Activated T-cell treated with anti-CD3 and anti-CD28 coated beads, Interleukin-2, amount 50 U/mL, for 4 hours (primary cell): Measurements from ENCODE around the gene NEGR1. TPM values are rescaled to one million over a fixed set of nuclear protein-coding genes. Genes with fewer than 3 reads are reported as not detected.

ENCODE experiments used
- ATAC-seq, 2 donors: fragments of 200-7000 bp; cut with Tn5 transposase; one replicate each; pipeline ENCODE4 v1.10.0; 2021
- DNase-seq: peaks from one replicate; pipeline ENCODE4 v3.0.0-alpha.2; 2020
- H3K27me3 Mint-ChIP-seq: one replicate; pipeline ENCODE4 v1.8.0; 2021; ENCODE audit warnings: low read depth, mixed read lengths
- H3K36me3 Mint-ChIP-seq: one replicate; pipeline ENCODE4 v1.8.0; 2022; ENCODE audit warnings: mixed read lengths; ENCODE audit not compliant: insufficient read depth
- H3K4me1 Mint-ChIP-seq: one replicate; pipeline ENCODE4 v1.8.0; 2021; ENCODE audit warnings: low read depth, mixed read lengths
- H3K4me3 Mint-ChIP-seq: one replicate; pipeline ENCODE4 v1.8.0; 2021; ENCODE audit warnings: mild to moderate bottlenecking, moderate library complexity, mixed read lengths
- H3K9me3 Mint-ChIP-seq: one replicate; pipeline ENCODE4 v1.8.0; 2021; ENCODE audit warnings: mixed read lengths
- total RNA-seq, 3 donors: library from RNA; stranded (reverse); gene quantifications; one replicate each; pipeline ENCODE4 v1.2.1, GENCODE V29; 2021

Gene NEGR1
- total RNA-seq, 3 donors from 2014 or later: not detected

DNA sequence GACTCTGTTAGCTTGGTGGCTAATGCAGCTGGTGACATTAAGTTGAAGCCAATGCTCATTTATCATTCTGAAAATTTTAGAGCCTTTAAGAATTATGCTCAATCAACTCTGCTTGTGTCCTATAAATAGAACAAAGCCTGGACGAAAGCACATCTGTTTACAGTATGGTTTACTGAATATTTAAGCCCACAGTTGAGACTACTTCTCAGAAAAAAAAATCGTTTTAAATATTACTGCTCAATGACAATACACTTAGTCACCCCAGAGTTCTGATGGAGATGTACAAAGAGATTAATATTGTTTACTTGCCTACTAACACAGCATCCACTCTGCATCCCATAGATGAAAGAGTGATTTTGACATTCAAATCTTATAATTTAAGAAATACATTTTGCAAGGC lies 79.6 kb downstream of the NEGR1 start:
- ATAC-seq (no peak), DNase-seq (no peak)
- Mint-ChIP-seq H3K4me3 (no peak overlapping the region), H3K9me3 (peaks cover 4% of the 10 kb centered on the region), H3K4me1 (no peaks in the 10 kb centered on the region), H3K36me3 (no peaks in the 10 kb centered on the region), H3K27me3 (no peaks in the 10 kb centered on the region)

DNA sequence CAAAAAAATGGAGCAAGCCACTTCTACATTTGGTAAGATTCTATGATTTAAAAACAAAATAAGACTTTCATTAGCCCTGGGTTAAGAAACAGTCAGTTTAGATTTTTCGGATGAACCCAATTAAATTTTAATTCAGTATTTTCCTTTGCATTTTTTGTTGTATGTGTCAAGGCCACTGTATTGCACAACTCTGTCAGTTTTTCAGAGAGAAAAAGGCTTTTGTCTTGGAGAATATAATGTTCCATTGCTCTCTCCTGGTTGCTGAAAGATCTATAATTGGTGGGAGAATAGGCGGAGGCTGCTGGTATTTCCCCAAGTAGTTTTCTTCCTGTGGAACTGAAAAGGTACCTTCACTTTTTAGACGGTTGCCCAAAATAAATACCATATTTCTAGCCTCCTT lies 84.6 kb downstream of the NEGR1 start:
- Mint-ChIP-seq H3K9me3 (no peaks in the 10 kb centered on the region), H3K4me3 (no peak overlapping the region), H3K27me3 (no peaks in the 10 kb centered on the region), H3K36me3 (no peaks in the 10 kb centered on the region), H3K4me1 (no peaks in the 10 kb centered on the region)
- ATAC-seq (no peak), DNase-seq (no peak)

DNA sequence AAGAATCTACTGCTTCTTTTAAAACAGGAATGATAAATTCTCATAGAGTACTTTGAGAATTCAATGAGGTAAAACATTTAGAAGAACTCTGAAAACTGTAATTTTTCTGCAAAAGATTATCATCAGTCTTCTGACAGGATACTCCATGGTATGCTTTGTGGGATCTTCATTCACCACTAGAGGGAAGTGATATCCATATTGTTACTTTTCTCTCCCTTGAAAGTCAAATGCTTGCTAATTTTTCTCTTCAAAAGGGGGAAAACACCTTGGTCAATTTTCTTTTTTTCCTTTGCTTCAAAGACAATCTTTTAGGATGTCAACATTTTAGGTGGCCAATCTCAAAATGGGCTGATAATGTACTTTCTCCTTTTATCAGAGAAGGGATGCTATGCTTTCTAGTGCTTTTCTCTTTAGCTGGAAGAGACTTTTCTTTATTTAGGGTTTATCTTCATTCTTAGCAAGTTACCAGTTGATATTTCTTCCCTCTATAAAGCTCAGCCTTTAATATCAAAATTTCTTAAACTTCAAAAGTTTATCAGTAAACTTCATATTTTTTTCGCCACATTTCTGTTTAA lies 95.5 kb downstream of the NEGR1 start:
- Mint-ChIP-seq H3K9me3 (peaks cover under 1% of the 10 kb centered on the region), H3K36me3 (no peaks in the 10 kb centered on the region), H3K4me1 (no peaks in the 10 kb centered on the region), H3K4me3 (no peak overlapping the region), H3K27me3 (no peaks in the 10 kb centered on the region)
- ATAC-seq: no peak
- no peak for DNase-seq

- no peak overlapping the region for H3K4me3 Mint-ChIP-seq
Observed at GRCh38 chr1:72184099-72184701, 98.1 kb downstream of the NEGR1 start.

GRCh38 chr1:72182859-72183258 lies 99.5 kb downstream of the NEGR1 start:
- Mint-ChIP-seq H3K27me3 (no peaks in the 10 kb centered on the region), H3K4me1 (no peaks in the 10 kb centered on the region), H3K36me3 (no peaks in the 10 kb centered on the region), H3K9me3 (peaks cover 3% of the 10 kb centered on the region), H3K4me3 (no peak overlapping the region)
- ATAC-seq: peak; percentile 34 to 46
- no peak for DNase-seq

More at GRCh38 chr1:72184099-72184701, 98.1 kb downstream of the NEGR1 start:
- peaks cover 3% of the 10 kb centered on the region for H3K9me3 Mint-ChIP-seq
- no peaks in the 10 kb centered on the region for H3K27me3 Mint-ChIP-seq
- no peaks in the 10 kb centered on the region for H3K4me1 Mint-ChIP-seq
- ATAC-seq (no peak), DNase-seq (no peak)
- no peaks in the 10 kb centered on the region for H3K36me3 Mint-ChIP-seq

DNA sequence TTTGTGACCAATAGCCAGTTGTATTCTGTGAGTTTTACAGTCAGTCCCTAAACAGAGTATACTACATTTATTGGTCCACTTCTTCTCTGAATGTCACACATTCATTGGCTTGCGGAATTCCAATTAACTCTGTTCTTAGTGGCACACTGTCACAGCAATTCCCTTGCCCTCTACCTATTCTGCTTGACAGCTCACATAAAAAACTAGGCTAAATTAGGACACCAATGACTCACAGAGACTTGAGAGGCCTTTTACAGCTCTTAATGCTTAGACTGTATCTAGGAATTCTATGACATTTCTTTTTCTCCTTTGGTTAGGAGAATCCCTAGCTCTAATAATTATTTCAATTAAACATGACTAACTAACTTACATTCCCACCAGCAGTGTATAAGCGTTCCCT lies 104.1 kb downstream of the NEGR1 start:
- no peak for DNase-seq
- no peaks in the 10 kb centered on the region for H3K27me3 Mint-ChIP-seq
- H3K4me1 Mint-ChIP-seq: no peaks in the 10 kb centered on the region
- peaks cover 8% of the 10 kb centered on the region for H3K9me3 Mint-ChIP-seq
- H3K36me3 Mint-ChIP-seq: no peaks in the 10 kb centered on the region
- H3K4me3 Mint-ChIP-seq: no peak overlapping the region
- ATAC-seq: no peak

- no peak for DNase-seq
- Mint-ChIP-seq H3K27me3 (no peaks in the 10 kb centered on the region), H3K9me3 (peaks cover 8% of the 10 kb centered on the region), H3K36me3 (no peaks in the 10 kb centered on the region), H3K4me1 (no peaks in the 10 kb centered on the region), H3K4me3 (no peak overlapping the region)
- no peak for ATAC-seq
Observed at GRCh38 chr1:72177711-72178110, 104.6 kb downstream of the NEGR1 start.

DNA sequence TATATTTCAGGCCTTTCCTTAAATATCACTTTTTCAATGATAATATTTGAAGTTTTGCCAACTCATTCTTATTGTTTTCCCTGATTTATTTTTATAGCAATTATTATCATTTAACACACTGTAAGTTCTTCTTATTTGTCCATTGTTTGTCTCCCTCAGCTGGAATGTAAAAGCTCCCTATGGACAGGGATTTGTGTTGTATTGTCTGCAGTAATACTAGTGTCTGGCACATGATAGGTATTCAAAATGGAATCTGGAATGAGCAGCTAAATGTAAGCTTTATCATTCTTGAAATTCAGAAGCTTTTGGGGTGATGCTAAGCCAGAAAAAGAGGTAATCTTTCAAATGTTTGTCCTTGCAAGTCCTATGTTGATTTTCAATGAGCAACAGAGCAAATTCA lies 112.1 kb downstream of the NEGR1 start:
- Mint-ChIP-seq H3K27me3 (no peaks in the 10 kb centered on the region), H3K36me3 (no peaks in the 10 kb centered on the region), H3K4me1 (no peaks in the 10 kb centered on the region), H3K4me3 (no peak overlapping the region), H3K9me3 (peaks cover 4% of the 10 kb centered on the region)
- no peak for ATAC-seq
- no peak for DNase-seq

- no peak overlapping the region for H3K4me3 Mint-ChIP-seq
- H3K9me3 Mint-ChIP-seq: no peaks in the 10 kb centered on the region
- H3K36me3 Mint-ChIP-seq: no peaks in the 10 kb centered on the region
- H3K27me3 Mint-ChIP-seq: no peaks in the 10 kb centered on the region
- no peak for ATAC-seq
- DNase-seq: no peak
- H3K4me1 Mint-ChIP-seq: no peaks in the 10 kb centered on the region
Observed at GRCh38 chr1:72166426-72166825, 115.9 kb downstream of the NEGR1 start.

- Mint-ChIP-seq H3K27me3 (no peaks in the 10 kb centered on the region), H3K4me1 (no peaks in the 10 kb centered on the region), H3K4me3 (no peak overlapping the region), H3K36me3 (no peaks in the 10 kb centered on the region), H3K9me3 (peaks cover 12% of the 10 kb centered on the region)
- ATAC-seq (no peak), DNase-seq (no peak)
Observed at GRCh38 chr1:72150508-72150907, 131.8 kb downstream of the NEGR1 start.

DNA sequence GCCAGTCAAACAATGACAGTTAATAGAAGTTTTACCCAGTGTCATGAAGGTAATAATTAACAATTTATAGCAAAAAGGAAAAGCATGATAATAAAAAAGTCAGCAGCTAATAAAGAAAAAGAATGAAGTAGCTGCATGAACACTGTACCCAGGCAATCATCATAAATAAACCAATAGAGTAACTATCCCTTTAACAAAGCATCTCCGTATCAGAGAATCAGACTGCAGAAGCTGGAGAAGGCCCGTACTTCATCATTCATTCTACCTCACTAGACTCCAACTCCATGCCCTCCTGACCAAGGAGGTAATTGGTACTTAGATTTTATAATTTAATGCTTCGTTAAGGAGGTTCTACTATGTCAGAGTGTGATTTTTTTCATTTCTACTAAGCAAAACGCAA lies 140.5 kb downstream of the NEGR1 start:
- Mint-ChIP-seq H3K36me3 (no peaks in the 10 kb centered on the region), H3K4me1 (no peaks in the 10 kb centered on the region), H3K4me3 (no peak overlapping the region), H3K27me3 (no peaks in the 10 kb centered on the region), H3K9me3 (peaks cover 4% of the 10 kb centered on the region)
- DNase-seq: no peak
- ATAC-seq: no peak

- H3K4me3 Mint-ChIP-seq: no peak overlapping the region
Observed at GRCh38 chr1:72140222-72140621, 142.1 kb downstream of the NEGR1 start.

DNA sequence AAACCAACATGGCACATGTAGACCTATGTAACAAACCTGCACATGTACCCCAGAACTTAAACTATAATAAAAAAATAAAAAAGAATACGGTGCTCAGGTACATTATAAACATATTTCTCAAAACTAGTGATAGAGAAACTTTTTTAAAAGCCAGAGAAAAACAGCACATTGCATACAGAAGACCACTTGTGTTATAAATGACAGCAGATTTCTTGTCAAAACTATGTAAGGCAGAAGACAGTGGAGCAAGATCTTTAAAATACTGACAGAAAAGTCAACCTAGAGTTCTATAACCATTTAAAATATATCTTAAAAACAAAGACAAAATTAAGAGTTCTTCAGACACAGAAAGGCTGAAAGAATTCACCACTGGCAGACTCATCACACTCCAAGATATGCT lies 144.7 kb downstream of the NEGR1 start:
- Mint-ChIP-seq H3K4me1 (no peaks in the 10 kb centered on the region), H3K9me3 (peaks cover 5% of the 10 kb centered on the region), H3K4me3 (no peak overlapping the region), H3K36me3 (no peaks in the 10 kb centered on the region), H3K27me3 (no peaks in the 10 kb centered on the region)
- ATAC-seq (no peak), DNase-seq (no peak)

More at GRCh38 chr1:72140222-72140621, 142.1 kb downstream of the NEGR1 start:
- H3K36me3 Mint-ChIP-seq: no peaks in the 10 kb centered on the region
- H3K27me3 Mint-ChIP-seq: no peaks in the 10 kb centered on the region
- ATAC-seq: no peak
- H3K9me3 Mint-ChIP-seq: peaks cover 5% of the 10 kb centered on the region
- no peaks in the 10 kb centered on the region for H3K4me1 Mint-ChIP-seq
- DNase-seq: no peak

- H3K9me3 Mint-ChIP-seq: no peaks in the 10 kb centered on the region
- H3K4me1 Mint-ChIP-seq: no peaks in the 10 kb centered on the region
- H3K27me3 Mint-ChIP-seq: no peaks in the 10 kb centered on the region
- H3K4me3 Mint-ChIP-seq: no peak overlapping the region
- no peaks in the 10 kb centered on the region for H3K36me3 Mint-ChIP-seq
- no peak for DNase-seq
- no peak for ATAC-seq
Observed at GRCh38 chr1:72129869-72130268, 152.5 kb downstream of the NEGR1 start.

DNA sequence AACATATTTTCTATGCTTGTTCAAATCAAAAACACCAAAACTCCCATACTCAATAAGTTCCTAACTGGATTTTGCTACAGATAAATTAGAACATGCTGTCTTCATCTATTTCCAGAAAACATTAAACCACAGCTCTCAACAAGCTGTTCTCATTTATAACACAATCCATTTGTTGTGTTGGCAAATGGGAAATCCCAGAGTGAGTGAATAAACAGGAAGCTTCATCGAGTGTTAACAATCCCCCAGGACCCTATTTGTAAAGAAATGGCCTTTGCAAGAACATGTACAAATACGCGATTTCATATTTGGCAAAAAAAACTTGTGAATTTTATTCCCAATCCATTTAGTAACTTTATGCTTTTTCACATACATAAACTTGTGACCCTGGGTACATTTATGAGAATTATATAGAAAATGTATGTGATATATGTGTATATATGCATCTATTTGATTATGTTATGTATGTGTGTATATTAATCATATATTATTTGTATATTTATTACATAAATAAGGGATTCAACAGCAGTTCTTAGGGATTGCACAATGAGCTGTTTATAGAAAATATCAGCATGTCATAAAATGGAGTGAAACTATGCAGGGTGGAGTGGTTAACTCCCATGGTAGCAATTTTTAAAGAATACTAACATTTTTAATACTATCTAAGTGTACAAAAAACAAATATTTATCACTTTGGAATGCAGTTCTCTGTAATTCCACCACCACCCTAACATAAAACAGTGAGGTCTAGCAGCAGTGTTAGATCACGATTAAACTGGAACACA lies 160.0 kb downstream of the NEGR1 start:
- H3K9me3 Mint-ChIP-seq: no peaks in the 10 kb centered on the region
- DNase-seq (no peak), ATAC-seq (no peak)
- no peak overlapping the region for H3K4me3 Mint-ChIP-seq
- no peaks in the 10 kb centered on the region for H3K27me3 Mint-ChIP-seq
- no peaks in the 10 kb centered on the region for H3K4me1 Mint-ChIP-seq
- H3K36me3 Mint-ChIP-seq: no peaks in the 10 kb centered on the region
